SK-N-SH treated with all-trans-retinoic acid at 6 μM for 48 hours (cell line): Measurements from ENCODE around the gene MPG.

Source experiments
- ATAC-seq: fragments of 200-7000 bp; cut with Tn5 transposase; 3 replicates; pipeline ENCODE4 v1.9.1; 2020; ENCODE audit warnings: mild to moderate bottlenecking, moderate library complexity
- ARNTL ChIP-seq: fragments of 450-650 bp; formaldehyde crosslinking; IDR thresholded peaks from 2 replicates; pipeline ENCODE4 v1.5.0; 2020; ENCODE audit warnings: low read depth, mild to moderate bottlenecking, moderate library complexity, borderline replicate concordance
- BACH2 ChIP-seq: fragments of 250-450 bp; sonication (Bioruptor Pico); IDR thresholded peaks from 2 replicates; pipeline ENCODE4 v1.9.0; 2021; ENCODE audit warnings: mild to moderate bottlenecking, borderline replicate concordance
- CREB5 ChIP-seq: fragments of 250-450 bp; sonication (Bioruptor Pico); IDR thresholded peaks from 2 replicates; pipeline ENCODE4 v1.5.1; 2020; ENCODE audit warnings: low read depth, mild to moderate bottlenecking, moderate library complexity
- CSDC2 ChIP-seq: fragments of 250-450 bp; sonication (Bioruptor Pico); IDR thresholded peaks from 2 replicates; pipeline ENCODE4 v1.5.0; 2020; ENCODE audit warnings: mild to moderate bottlenecking, moderate library complexity
- CSRNP3 ChIP-seq: fragments of 250-450 bp; sonication (Bioruptor Pico); IDR thresholded peaks from 2 replicates; pipeline ENCODE4 v1.5.1; 2021; ENCODE audit warnings: mild to moderate bottlenecking, moderate library complexity
- GLIS3 ChIP-seq: fragments of 250-450 bp; sonication (Bioruptor Pico); IDR thresholded peaks from 2 replicates; pipeline ENCODE4 v1.5.0; 2020; ENCODE audit warnings: mild to moderate bottlenecking, moderate library complexity
- ISL1 ChIP-seq: fragments of 250-450 bp; sonication (Bioruptor Pico); IDR thresholded peaks from 2 replicates; pipeline ENCODE4 v2.1.2; 2022; ENCODE audit warnings: mild to moderate bottlenecking, moderate library complexity
- OSR1 ChIP-seq: fragments of 250-450 bp; sonication (Bioruptor Pico); IDR thresholded peaks from 2 replicates; pipeline ENCODE4 v1.8.0; 2022; ENCODE audit warnings: moderate library complexity, mild to moderate bottlenecking, inconsistent platforms
- POU6F1 ChIP-seq: fragments of 250-450 bp; sonication (Bioruptor Pico); IDR thresholded peaks from 2 replicates; pipeline ENCODE4 v1.8.0; 2021; ENCODE audit warnings: low read depth, mild to moderate bottlenecking, moderate library complexity, borderline replicate concordance
- PPARA ChIP-seq: fragments of 250-450 bp; sonication (Bioruptor Pico); IDR thresholded peaks from 2 replicates; pipeline ENCODE4 v1.5.0; 2020; ENCODE audit warnings: mild to moderate bottlenecking, borderline replicate concordance
- RARB ChIP-seq: fragments of 250-450 bp; sonication (Bioruptor Pico); IDR thresholded peaks from 2 replicates; pipeline ENCODE4 v1.8.0; 2021; ENCODE audit warnings: mild to moderate bottlenecking, moderate library complexity
- SNAI2 ChIP-seq: fragments of 250-450 bp; sonication (Bioruptor Pico); IDR thresholded peaks from 2 replicates; pipeline ENCODE4 v1.5.0; 2020; ENCODE audit warnings: mild to moderate bottlenecking, moderate library complexity
- TCF4 ChIP-seq: fragments of 250-450 bp; sonication (Bioruptor Pico); IDR thresholded peaks from 2 replicates; pipeline ENCODE4 v1.8.0; 2021; ENCODE audit warnings: mild to moderate bottlenecking, moderate library complexity, borderline replicate concordance
- TOX ChIP-seq: fragments of 250-450 bp; sonication (Bioruptor Pico); IDR thresholded peaks from 2 replicates; pipeline ENCODE4 v1.8.0; 2021; ENCODE audit warnings: mild to moderate bottlenecking, moderate library complexity, borderline replicate concordance
- ZC3H10 ChIP-seq: fragments of 250-450 bp; sonication (Bioruptor Pico); IDR thresholded peaks from 2 replicates; pipeline ENCODE4 v1.5.1; 2021; ENCODE audit warnings: mild to moderate bottlenecking, moderate library complexity
- ZFP3 ChIP-seq: fragments of 250-450 bp; sonication (Bioruptor Pico); IDR thresholded peaks from 2 replicates; pipeline ENCODE4 v1.5.0; 2020; ENCODE audit warnings: mild to moderate bottlenecking, moderate library complexity
- ZFP30 ChIP-seq: fragments of 450-650 bp; formaldehyde crosslinking; IDR thresholded peaks from 2 replicates; pipeline ENCODE4 v1.5.0; 2022; ENCODE audit warnings: mild to moderate bottlenecking, moderate library complexity
- ZNF565 ChIP-seq: fragments of 450-650 bp; formaldehyde crosslinking; conservative IDR thresholded peaks from 2 replicates; pipeline ENCODE4 v1.5.0; 2020; ENCODE audit warnings: low read depth, mild to moderate bottlenecking, moderate library complexity
- ZNF70 ChIP-seq: fragments of 450-650 bp; formaldehyde crosslinking; IDR thresholded peaks from 2 replicates; pipeline ENCODE4 v1.5.0; 2020; ENCODE audit warnings: mild to moderate bottlenecking, moderate library complexity
- ZNF8 ChIP-seq: fragments of 450-650 bp; formaldehyde crosslinking; IDR thresholded peaks from 2 replicates; pipeline ENCODE4 v1.5.0; 2020; ENCODE audit warnings: mild to moderate bottlenecking, moderate library complexity
- TF ChIP-seq, protein P1 (sequence below): fragments of 250-450 bp; sonication (Bioruptor Pico); IDR thresholded peaks from 2 replicates; pipeline ENCODE4 v1.5.0; 2020; ENCODE audit warnings: mild to moderate bottlenecking, moderate library complexity
- TF ChIP-seq, protein P2 (sequence below): fragments of 250-450 bp; sonication (Bioruptor Pico); IDR thresholded peaks from 2 replicates; pipeline ENCODE4 v1.8.0; 2020; ENCODE audit warnings: mild to moderate bottlenecking, moderate library complexity, borderline replicate concordance

MPG gene

DNA sequence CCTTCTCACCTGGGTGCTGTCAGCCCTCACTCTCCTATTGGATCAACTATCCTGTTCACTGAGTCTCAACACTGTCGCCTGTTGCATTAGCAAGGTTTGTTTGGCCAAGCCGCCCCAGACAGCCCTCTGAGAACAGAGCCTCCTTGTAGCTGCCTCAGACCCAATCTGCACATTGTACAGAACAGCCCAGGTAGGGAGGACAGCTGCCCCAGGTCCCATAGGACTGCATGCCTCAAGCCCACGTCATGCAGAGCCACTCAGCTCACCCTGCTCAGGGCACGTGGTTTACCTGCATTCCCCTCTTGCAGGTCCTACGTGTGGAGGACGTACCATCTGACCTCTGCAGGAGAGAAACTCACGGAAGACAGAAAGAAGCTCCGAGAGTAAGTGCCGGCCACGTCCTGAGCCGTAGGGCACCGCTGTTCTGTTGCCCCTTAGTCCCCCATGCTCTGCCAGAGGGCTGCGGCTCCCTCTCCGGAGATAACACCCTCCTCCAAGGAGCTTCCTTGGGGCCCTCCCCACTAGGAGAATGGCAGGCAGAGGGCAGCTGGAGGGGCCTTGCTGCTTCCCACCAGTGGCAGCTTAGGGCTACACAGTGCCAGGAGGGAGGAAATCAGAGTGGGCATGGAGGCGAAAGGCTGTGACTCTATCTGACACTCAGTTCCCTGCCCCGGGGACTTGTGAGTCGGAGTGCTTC, 21.6 kb upstream of the MPG start:
- TF ChIP-seq ZNF565 (CRISPR knock-in tag) (no peak), ZFP3 (CRISPR knock-in tag) (no peak), TOX (CRISPR knock-in tag) (no peak), ZFP30 (CRISPR knock-in tag) (no peak), GLIS3 (no peak), ZNF70 (no peak), ISL1 (CRISPR knock-in tag) (no peak), CSRNP3 (CRISPR knock-in tag) (no peak), SNAI2 (CRISPR knock-in tag) (no peak), CSDC2 (no peak), PPARA (CRISPR knock-in tag) (no peak), OSR1 (CRISPR knock-in tag) (no peak), ZNF8 (CRISPR knock-in tag) (no peak), RARB (CRISPR knock-in tag) (no peak), TCF4 (no peak), POU6F1 (CRISPR knock-in tag) (no peak)
- TF ChIP-seq, protein P1, sequence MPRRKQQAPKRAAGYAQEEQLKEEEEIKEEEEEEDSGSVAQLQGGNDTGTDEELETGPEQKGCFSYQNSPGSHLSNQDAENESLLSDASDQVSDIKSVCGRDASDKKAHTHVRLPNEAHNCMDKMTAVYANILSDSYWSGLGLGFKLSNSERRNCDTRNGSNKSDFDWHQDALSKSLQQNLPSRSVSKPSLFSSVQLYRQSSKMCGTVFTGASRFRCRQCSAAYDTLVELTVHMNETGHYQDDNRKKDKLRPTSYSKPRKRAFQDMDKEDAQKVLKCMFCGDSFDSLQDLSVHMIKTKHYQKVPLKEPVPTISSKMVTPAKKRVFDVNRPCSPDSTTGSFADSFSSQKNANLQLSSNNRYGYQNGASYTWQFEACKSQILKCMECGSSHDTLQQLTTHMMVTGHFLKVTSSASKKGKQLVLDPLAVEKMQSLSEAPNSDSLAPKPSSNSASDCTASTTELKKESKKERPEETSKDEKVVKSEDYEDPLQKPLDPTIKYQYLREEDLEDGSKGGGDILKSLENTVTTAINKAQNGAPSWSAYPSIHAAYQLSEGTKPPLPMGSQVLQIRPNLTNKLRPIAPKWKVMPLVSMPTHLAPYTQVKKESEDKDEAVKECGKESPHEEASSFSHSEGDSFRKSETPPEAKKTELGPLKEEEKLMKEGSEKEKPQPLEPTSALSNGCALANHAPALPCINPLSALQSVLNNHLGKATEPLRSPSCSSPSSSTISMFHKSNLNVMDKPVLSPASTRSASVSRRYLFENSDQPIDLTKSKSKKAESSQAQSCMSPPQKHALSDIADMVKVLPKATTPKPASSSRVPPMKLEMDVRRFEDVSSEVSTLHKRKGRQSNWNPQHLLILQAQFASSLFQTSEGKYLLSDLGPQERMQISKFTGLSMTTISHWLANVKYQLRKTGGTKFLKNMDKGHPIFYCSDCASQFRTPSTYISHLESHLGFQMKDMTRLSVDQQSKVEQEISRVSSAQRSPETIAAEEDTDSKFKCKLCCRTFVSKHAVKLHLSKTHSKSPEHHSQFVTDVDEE = no peak
- TF ChIP-seq, protein P2, sequence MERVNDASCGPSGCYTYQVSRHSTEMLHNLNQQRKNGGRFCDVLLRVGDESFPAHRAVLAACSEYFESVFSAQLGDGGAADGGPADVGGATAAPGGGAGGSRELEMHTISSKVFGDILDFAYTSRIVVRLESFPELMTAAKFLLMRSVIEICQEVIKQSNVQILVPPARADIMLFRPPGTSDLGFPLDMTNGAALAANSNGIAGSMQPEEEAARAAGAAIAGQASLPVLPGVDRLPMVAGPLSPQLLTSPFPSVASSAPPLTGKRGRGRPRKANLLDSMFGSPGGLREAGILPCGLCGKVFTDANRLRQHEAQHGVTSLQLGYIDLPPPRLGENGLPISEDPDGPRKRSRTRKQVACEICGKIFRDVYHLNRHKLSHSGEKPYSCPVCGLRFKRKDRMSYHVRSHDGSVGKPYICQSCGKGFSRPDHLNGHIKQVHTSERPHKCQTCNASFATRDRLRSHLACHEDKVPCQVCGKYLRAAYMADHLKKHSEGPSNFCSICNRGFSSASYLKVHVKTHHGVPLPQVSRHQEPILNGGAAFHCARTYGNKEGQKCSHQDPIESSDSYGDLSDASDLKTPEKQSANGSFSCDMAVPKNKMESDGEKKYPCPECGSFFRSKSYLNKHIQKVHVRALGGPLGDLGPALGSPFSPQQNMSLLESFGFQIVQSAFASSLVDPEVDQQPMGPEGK (CRISPR knock-in tag) = no peak
- no peak for ATAC-seq

DNA sequence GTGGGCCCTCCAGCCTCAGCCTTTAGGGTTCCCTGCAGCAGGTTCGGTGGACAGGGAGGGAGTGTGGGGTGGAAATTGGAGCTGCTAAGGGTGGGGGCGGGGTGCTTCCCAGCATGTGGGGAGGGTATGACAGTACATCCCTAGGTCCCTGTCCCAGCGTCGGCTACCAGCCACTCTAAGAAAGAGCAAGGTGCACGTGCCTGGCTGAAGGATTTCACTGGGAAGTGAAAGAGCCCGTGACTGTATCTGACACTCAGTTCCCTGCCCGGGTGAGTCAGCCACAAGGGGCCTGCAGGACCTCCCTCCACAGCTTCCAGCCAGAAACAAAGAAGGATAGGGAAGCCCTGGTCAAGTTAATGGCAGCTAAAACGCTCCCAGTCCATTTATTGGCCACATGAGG, 20.3 kb upstream of the MPG start:
- TF ChIP-seq TOX (CRISPR knock-in tag) = no peak
- no peak for TF ChIP-seq SNAI2 (CRISPR knock-in tag)
- no peak for TF ChIP-seq ARNTL (CRISPR knock-in tag)
- no peak for TF ChIP-seq ZFP3 (CRISPR knock-in tag)
- no peak for TF ChIP-seq ZNF70
- TF ChIP-seq ISL1 (CRISPR knock-in tag) = no peak
- TF ChIP-seq ZFP30 (CRISPR knock-in tag) = no peak
- TF ChIP-seq BACH2 (CRISPR knock-in tag) = no peak
- no peak for TF ChIP-seq PPARA (CRISPR knock-in tag)
- no peak for TF ChIP-seq GLIS3
- TF ChIP-seq CSRNP3 (CRISPR knock-in tag) = no peak
- no peak for TF ChIP-seq CSDC2
- no peak for TF ChIP-seq ZC3H10 (CRISPR knock-in tag)
- TF ChIP-seq CREB5 (CRISPR knock-in tag) = no peak
- no peak for ATAC-seq
